Measurements from ENCODE around the gene KIRREL2. TPM values are rescaled to one million over a fixed set of nuclear protein-coding genes. Genes with fewer than 3 reads are reported as not detected.

The KIRREL2 gene
- total RNA-seq: 0.17 TPM in 1 of 2 replicates, not detected in the other

GRCh38 chr19:35856546-35857149 lies at the start of gene KIRREL2:
KIRREL2 (plus strand) TSS chr19:35856911; CDS start chr19:35857120, 209 bp downstream.

GRCh38 chr19:35812220-35813042 lies 44.3 kb upstream of the KIRREL2 start, which contains the start of gene PRODH2:
PRODH2 (minus strand) TSS chr19:35812845; CDS start chr19:35812805, 40 bp downstream.

GRCh38 chr19:35852029-35852780 lies 4.5 kb upstream of the KIRREL2 start, which contains the start of gene NPHS1:
NPHS1 (minus strand) TSS chr19:35852504; CDS start chr19:35851837, 667 bp downstream.

GRCh38 chr19:35868172-35868822 lies 11.6 kb downstream of the KIRREL2 start, which contains the start of gene APLP1:
APLP1 (plus strand) TSS chr19:35868574; CDS start chr19:35868637, 63 bp downstream.

GRCh38 chr19:35901854-35902661 lies 45.3 kb downstream of the KIRREL2 start, which contains the start of gene HCST:
HCST (plus strand) TSS chr19:35902529; CDS start chr19:35902594, 65 bp downstream.

GRCh38 chr19:35908010-35908441 lies 51.3 kb downstream of the KIRREL2 start, which contains the start of gene TYROBP:
TYROBP (minus strand) TSS chr19:35908295; CDS start chr19:35908228, 67 bp downstream.

Other genes starting within 250 kb of the KIRREL2 start
- gene HAUS5, start 244.2 kb upstream of the KIRREL2 start, total RNA-seq: 6.2 and 7.6 TPM in 2 replicates
- 75.2 and 76.0 TPM in 2 replicates for gene RBM42, start 227.9 kb upstream of the KIRREL2 start, total RNA-seq
- gene ETV2, start 215.2 kb upstream of the KIRREL2 start, total RNA-seq: 1.2 and 3.4 TPM in 2 replicates
- 325 and 420 TPM in 2 replicates for gene COX6B1, start 208.6 kb upstream of the KIRREL2 start, total RNA-seq
- gene UPK1A, start 190.4 kb upstream of the KIRREL2 start, total RNA-seq: not detected in 2 replicates
- not detected in 2 replicates for gene ZBTB32, start 152.4 kb upstream of the KIRREL2 start, total RNA-seq
- 13.9 and 17.9 TPM in 2 replicates for gene KMT2B, start 138.9 kb upstream of the KIRREL2 start, total RNA-seq
- 9.8 and 13.5 TPM in 2 replicates for gene IGFLR1, start 114.5 kb upstream of the KIRREL2 start, total RNA-seq
- 11.0 and 18.2 TPM in 2 replicates for gene U2AF1L4, start 111.5 kb upstream of the KIRREL2 start, total RNA-seq
- gene PSENEN, start 111.3 kb upstream of the KIRREL2 start, total RNA-seq: 39.8 and 52.0 TPM in 2 replicates
- gene LIN37, start 108.3 kb upstream of the KIRREL2 start, total RNA-seq: 11.7 and 13.5 TPM in 2 replicates
- 142 and 170 TPM in 2 replicates for gene HSPB6, start 99.9 kb upstream of the KIRREL2 start, total RNA-seq
- 5.8 and 7.5 TPM in 2 replicates for gene PROSER3, start 98.7 kb upstream of the KIRREL2 start, total RNA-seq
- gene ARHGAP33, start 81.3 kb upstream of the KIRREL2 start, total RNA-seq: 3.0 and 6.7 TPM in 2 replicates
- not detected in 2 replicates for gene PRODH2, start 44.1 kb upstream of the KIRREL2 start, total RNA-seq
- not detected in 2 replicates for gene NPHS1, start 4.4 kb upstream of the KIRREL2 start, total RNA-seq
- 8.9 and 27.8 TPM in 2 replicates for gene APLP1, start 11.7 kb downstream of the KIRREL2 start, total RNA-seq
- gene NFKBID, start 43.6 kb downstream of the KIRREL2 start, total RNA-seq: 0.34 and 1.5 TPM in 2 replicates
- gene HCST, start 45.6 kb downstream of the KIRREL2 start, total RNA-seq: not detected in 2 replicates
- not detected in 2 replicates for gene TYROBP, start 51.4 kb downstream of the KIRREL2 start, total RNA-seq
- 8.6 and 9.7 TPM in 2 replicates for gene LRFN3, start 79.5 kb downstream of the KIRREL2 start, total RNA-seq
- 37.3 and 43.3 TPM in 2 replicates for gene SDHAF1, start 138.3 kb downstream of the KIRREL2 start, total RNA-seq
- 0.35 TPM in 1 of 2 replicates, not detected in the other for gene SYNE4, start 151.9 kb downstream of the KIRREL2 start, total RNA-seq
- gene ALKBH6, start 157.3 kb downstream of the KIRREL2 start, total RNA-seq: 20.9 and 23.7 TPM in 2 replicates
- 18.4 and 29.3 TPM in 2 replicates for gene CLIP3, start 176.0 kb downstream of the KIRREL2 start, total RNA-seq
- 11.9 and 20.5 TPM in 2 replicates for gene THAP8, start 197.4 kb downstream of the KIRREL2 start, total RNA-seq
- gene WDR62, start 198.0 kb downstream of the KIRREL2 start, total RNA-seq: 0.09 and 1.2 TPM in 2 replicates